ENCODE results near the gene ACSL3. TPM values are rescaled to one million over a fixed set of nuclear protein-coding genes. Genes with fewer than 3 reads are reported as not detected.

ACSL3 gene
- total RNA-seq, 1 experiment from 2014 or later = 98.5 TPM

DNA sequence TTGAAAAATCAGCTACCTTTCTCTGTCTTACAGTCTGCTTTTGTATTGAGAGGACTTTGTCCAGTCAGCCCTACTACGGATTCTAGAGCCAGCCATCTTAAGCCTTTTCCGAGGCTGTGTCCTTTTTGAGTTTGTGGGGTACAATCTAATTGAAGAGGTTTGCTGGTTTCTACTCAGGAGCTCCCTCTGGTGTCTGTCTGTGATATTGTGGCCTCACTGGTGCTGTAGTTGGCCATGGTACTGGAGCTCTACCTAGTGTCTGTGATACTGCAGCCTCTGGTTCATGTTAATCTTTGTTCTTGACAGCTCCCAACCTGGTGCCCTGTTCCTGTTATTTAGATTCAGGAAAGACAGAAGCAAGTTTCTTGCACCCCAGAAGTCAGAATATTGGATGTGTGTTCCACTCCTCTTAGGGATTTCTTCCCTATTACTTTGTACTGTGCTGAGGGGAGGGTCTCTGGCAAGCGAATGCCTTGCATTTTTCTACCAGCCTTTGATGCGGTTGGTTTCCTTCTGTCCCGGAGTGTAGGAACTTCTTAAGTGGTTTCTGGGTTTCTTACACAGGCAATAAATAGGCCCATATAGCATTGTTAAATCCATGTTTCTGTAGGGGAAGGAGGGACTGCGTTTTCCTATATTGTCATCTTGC, 78.5 kb downstream of the ACSL3 start:
- DNase-seq = peak; percentile 93
- Histone ChIP-seq H3K27me3 (ENCODE audit: low read length) (no peaks in the 10 kb centered on the region), H4K20me1 (ENCODE audit: insufficient read depth, low read depth, low read length) (no peaks in the 10 kb centered on the region), H3K4me2 (ENCODE audit: low read depth, low read length, poor library complexity, severe bottlenecking) (no peak overlapping the region), H3K4me3 (ENCODE audit: low read length) (no peak overlapping the region), H3K9me2 (replicated peaks; ENCODE audit: insufficient read depth, low read length) (no peaks in the 10 kb centered on the region), H2AFZ (ENCODE audit: low read length) (no peak overlapping the region), H3K4me1 (ENCODE audit: low read length) (peaks cover 4% of the 10 kb centered on the region; the same call in 1 of the 2 replicates), H3K79me2 (ENCODE audit: low read length) (no peaks in the 10 kb centered on the region; the same call in 1 of the 2 replicates), H3K9me3 (ENCODE audit: low read length) (no peaks in the 10 kb centered on the region), H3K36me3 (ENCODE audit: insufficient read depth, low read length) (peaks cover 38% of the 10 kb centered on the region), H3K27ac (ENCODE audit: low read length) (no peak overlapping the region), H3K9ac (ENCODE audit: low read length) (no peak overlapping the region)

DNA sequence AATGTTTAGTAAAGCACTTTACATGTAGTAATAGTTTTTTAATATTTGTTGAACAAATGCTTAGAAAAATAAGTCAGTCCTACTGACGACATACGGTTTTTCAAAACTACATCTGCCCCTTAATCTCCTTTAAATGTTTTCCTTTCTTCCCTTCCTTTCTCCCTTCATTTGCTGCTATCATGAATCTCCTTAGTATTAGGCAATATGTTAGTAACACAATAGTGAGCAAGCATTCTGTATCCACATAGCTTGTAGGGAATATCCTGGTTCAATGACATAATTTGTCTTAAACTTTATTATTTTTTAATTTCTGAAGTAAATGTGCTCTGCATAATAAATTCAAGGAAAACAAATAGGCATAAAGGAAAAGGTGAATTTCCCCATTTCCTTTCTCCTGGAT, 79.1 kb downstream of the ACSL3 start:
- no peak overlapping the region for H3K9ac ChIP-seq (ENCODE audit: low read length)
- H3K4me3 ChIP-seq (ENCODE audit: low read length) = no peak overlapping the region
- no peaks in the 10 kb centered on the region for H3K27me3 ChIP-seq (ENCODE audit: low read length)
- H3K9me2 ChIP-seq (replicated peaks; ENCODE audit: insufficient read depth, low read length) = no peaks in the 10 kb centered on the region
- H3K36me3 ChIP-seq (ENCODE audit: insufficient read depth, low read length) = peaks cover 32% of the 10 kb centered on the region
- no peaks in the 10 kb centered on the region; the same call in 1 of the 2 replicates for H3K79me2 ChIP-seq (ENCODE audit: low read length)
- H3K9me3 ChIP-seq (ENCODE audit: low read length) = no peaks in the 10 kb centered on the region
- H4K20me1 ChIP-seq (ENCODE audit: insufficient read depth, low read depth, low read length) = no peaks in the 10 kb centered on the region
- H3K27ac ChIP-seq (ENCODE audit: low read length) = no peak overlapping the region
- no peak overlapping the region for H3K4me2 ChIP-seq (ENCODE audit: low read depth, low read length, poor library complexity, severe bottlenecking)
- peaks cover 4% of the 10 kb centered on the region; the same call in 1 of the 2 replicates for H3K4me1 ChIP-seq (ENCODE audit: low read length)
- no peak overlapping the region for H2AFZ ChIP-seq (ENCODE audit: low read length)
- no peak for DNase-seq

- DNase-seq = no peak
- Histone ChIP-seq H3K27me3 (ENCODE audit: low read length) (no peaks in the 10 kb centered on the region), H3K4me1 (ENCODE audit: low read length) (no peaks in the 10 kb centered on the region; the same call in 1 of the 2 replicates), H3K9me3 (ENCODE audit: low read length) (no peaks in the 10 kb centered on the region), H4K20me1 (ENCODE audit: insufficient read depth, low read depth, low read length) (peaks cover 4% of the 10 kb centered on the region; the same call in 1 of the 2 replicates), H3K9me2 (replicated peaks; ENCODE audit: insufficient read depth, low read length) (no peaks in the 10 kb centered on the region), H3K4me2 (ENCODE audit: low read depth, low read length, poor library complexity, severe bottlenecking) (no peak overlapping the region), H3K9ac (ENCODE audit: low read length) (no peak overlapping the region), H3K36me3 (ENCODE audit: insufficient read depth, low read length) (peaks cover 21% of the 10 kb centered on the region), H3K79me2 (ENCODE audit: low read length) (no peaks in the 10 kb centered on the region; the same call in 1 of the 2 replicates), H3K27ac (ENCODE audit: low read length) (no peak overlapping the region), H3K4me3 (ENCODE audit: low read length) (no peak overlapping the region), H2AFZ (ENCODE audit: low read length) (no peak overlapping the region)
Measured at GRCh38 chr2:222941510-222942032, 80.7 kb downstream of the ACSL3 start.

GRCh38 chr2:222942561-222942960, 81.7 kb downstream of the ACSL3 start:
- peaks cover 18% of the 10 kb centered on the region for H3K36me3 ChIP-seq (ENCODE audit: insufficient read depth, low read length)
- H3K9me3 ChIP-seq (ENCODE audit: low read length) = no peaks in the 10 kb centered on the region
- H3K79me2 ChIP-seq (ENCODE audit: low read length) = no peaks in the 10 kb centered on the region
- H3K4me3 ChIP-seq (ENCODE audit: low read length) = no peak overlapping the region
- peaks cover 4% of the 10 kb centered on the region; the same call in 1 of the 2 replicates for H4K20me1 ChIP-seq (ENCODE audit: insufficient read depth, low read depth, low read length)
- no peak overlapping the region for H3K4me2 ChIP-seq (ENCODE audit: low read depth, low read length, poor library complexity, severe bottlenecking)
- H3K9ac ChIP-seq (ENCODE audit: low read length) = no peak overlapping the region
- no peak overlapping the region for H3K27ac ChIP-seq (ENCODE audit: low read length)
- H3K4me1 ChIP-seq (ENCODE audit: low read length) = no peaks in the 10 kb centered on the region; the same call in 1 of the 2 replicates
- no peaks in the 10 kb centered on the region for H3K9me2 ChIP-seq (replicated peaks; ENCODE audit: insufficient read depth, low read length)
- H3K27me3 ChIP-seq (ENCODE audit: low read length) = no peaks in the 10 kb centered on the region
- no peak for DNase-seq
- H2AFZ ChIP-seq (ENCODE audit: low read length) = no peak overlapping the region

GRCh38 chr2:222942977-222943376, 82.1 kb downstream of the ACSL3 start:
- Histone ChIP-seq H3K27ac (ENCODE audit: low read length) (no peak overlapping the region), H3K4me1 (ENCODE audit: low read length) (no peaks in the 10 kb centered on the region; the same call in 1 of the 2 replicates), H3K79me2 (ENCODE audit: low read length) (no peaks in the 10 kb centered on the region), H3K36me3 (ENCODE audit: insufficient read depth, low read length) (peaks cover 18% of the 10 kb centered on the region), H3K9me2 (replicated peaks; ENCODE audit: insufficient read depth, low read length) (no peaks in the 10 kb centered on the region), H2AFZ (ENCODE audit: low read length) (no peak overlapping the region), H3K4me3 (ENCODE audit: low read length) (no peak overlapping the region), H4K20me1 (ENCODE audit: insufficient read depth, low read depth, low read length) (peaks cover 4% of the 10 kb centered on the region; the same call in 1 of the 2 replicates), H3K27me3 (ENCODE audit: low read length) (no peaks in the 10 kb centered on the region), H3K9ac (ENCODE audit: low read length) (no peak overlapping the region), H3K4me2 (ENCODE audit: low read depth, low read length, poor library complexity, severe bottlenecking) (no peak overlapping the region), H3K9me3 (ENCODE audit: low read length) (no peaks in the 10 kb centered on the region)
- DNase-seq = no peak

- Histone ChIP-seq H3K27ac (ENCODE audit: low read length) (no peak overlapping the region), H3K79me2 (ENCODE audit: low read length) (no peaks in the 10 kb centered on the region), H3K27me3 (ENCODE audit: low read length) (no peaks in the 10 kb centered on the region), H3K4me1 (ENCODE audit: low read length) (no peaks in the 10 kb centered on the region; the same call in 1 of the 2 replicates), H3K9me3 (ENCODE audit: low read length) (no peaks in the 10 kb centered on the region), H2AFZ (ENCODE audit: low read length) (no peak overlapping the region), H3K9me2 (replicated peaks; ENCODE audit: insufficient read depth, low read length) (no peaks in the 10 kb centered on the region), H4K20me1 (ENCODE audit: insufficient read depth, low read depth, low read length) (peaks cover 4% of the 10 kb centered on the region; the same call in 1 of the 2 replicates), H3K4me3 (ENCODE audit: low read length) (no peak overlapping the region), H3K4me2 (ENCODE audit: low read depth, low read length, poor library complexity, severe bottlenecking) (no peak overlapping the region), H3K36me3 (ENCODE audit: insufficient read depth, low read length) (peaks cover 12% of the 10 kb centered on the region; the same call in 1 of the 2 replicates), H3K9ac (ENCODE audit: low read length) (no peak overlapping the region)
- no peak for DNase-seq
Measured at GRCh38 chr2:222943820-222944219, 83.0 kb downstream of the ACSL3 start.

- Histone ChIP-seq H3K9me2 (replicated peaks; ENCODE audit: insufficient read depth, low read length) (no peaks in the 10 kb centered on the region), H3K4me3 (ENCODE audit: low read length) (no peak overlapping the region), H3K27ac (ENCODE audit: low read length) (no peak overlapping the region), H3K36me3 (ENCODE audit: insufficient read depth, low read length) (peaks cover 12% of the 10 kb centered on the region; the same call in 1 of the 2 replicates), H3K27me3 (ENCODE audit: low read length) (no peaks in the 10 kb centered on the region), H3K4me2 (ENCODE audit: low read depth, low read length, poor library complexity, severe bottlenecking) (no peak overlapping the region), H2AFZ (ENCODE audit: low read length) (no peak overlapping the region), H3K79me2 (ENCODE audit: low read length) (no peaks in the 10 kb centered on the region), H3K9ac (ENCODE audit: low read length) (no peak overlapping the region), H4K20me1 (ENCODE audit: insufficient read depth, low read depth, low read length) (peaks cover 4% of the 10 kb centered on the region; the same call in 1 of the 2 replicates), H3K9me3 (ENCODE audit: low read length) (no peaks in the 10 kb centered on the region), H3K4me1 (ENCODE audit: low read length) (no peaks in the 10 kb centered on the region)
- no peak for DNase-seq
Measured at GRCh38 chr2:222944552-222944951, 83.7 kb downstream of the ACSL3 start.

- Histone ChIP-seq H3K9me3 (ENCODE audit: low read length) (no peaks in the 10 kb centered on the region), H3K9me2 (replicated peaks; ENCODE audit: insufficient read depth, low read length) (no peaks in the 10 kb centered on the region), H3K27ac (ENCODE audit: low read length) (no peak overlapping the region), H3K9ac (ENCODE audit: low read length) (no peak overlapping the region), H3K4me1 (ENCODE audit: low read length) (no peaks in the 10 kb centered on the region), H3K79me2 (ENCODE audit: low read length) (no peaks in the 10 kb centered on the region), H3K4me2 (ENCODE audit: low read depth, low read length, poor library complexity, severe bottlenecking) (no peak overlapping the region), H3K4me3 (ENCODE audit: low read length) (no peak overlapping the region), H3K27me3 (ENCODE audit: low read length) (no peaks in the 10 kb centered on the region), H2AFZ (ENCODE audit: low read length) (no peak overlapping the region), H3K36me3 (ENCODE audit: insufficient read depth, low read length) (peaks cover 12% of the 10 kb centered on the region; the same call in 1 of the 2 replicates), H4K20me1 (ENCODE audit: insufficient read depth, low read depth, low read length) (peaks cover 4% of the 10 kb centered on the region; the same call in 1 of the 2 replicates)
- DNase-seq = no peak
Measured at GRCh38 chr2:222944971-222945740, 84.3 kb downstream of the ACSL3 start.

All from Karpas-422 (cell line).